ENCODE results near the gene KCTD18. TPM values are rescaled to one million over a fixed set of nuclear protein-coding genes. Genes with fewer than 3 reads are reported as not detected.
A peak's percentile ranks its signal among the peaks of the same experiment; 100 is the strongest.

KCTD18 gene
- total RNA-seq, 1 experiment from 2014 or later = 19.6 TPM

GRCh38 chr2:200454927-200455801, 54.7 kb downstream of the KCTD18 start:
- intact Hi-C loops (cut with micrococcal nuclease; ENCODE audit: unreplicated experiment) = no loop called here
- no peaks in the 10 kb centered on the region for H3K9me3 ChIP-seq (ENCODE audit: insufficient read depth, low read depth)
- H3K9me2 ChIP-seq (ENCODE audit: insufficient read depth) = no peaks in the 10 kb centered on the region
- H4K20me1 ChIP-seq (ENCODE audit: insufficient read depth) = no peaks in the 10 kb centered on the region
- 0 out of 2 replicates have a peak, but pooled peaks cover 7% of the 10 kb centered on the region for H3K4me1 ChIP-seq (replicated peaks; ENCODE audit: insufficient read depth)
- peak; percentile 29 to 48 for DNase-seq
- no peak overlapping the region for H3K4me3 ChIP-seq
- POLR2A ChIA-PET (ENCODE audit: unreplicated experiment) = no interaction called here
- no peak overlapping the region for H3K27ac ChIP-seq
- BruUV-seq (replicated peaks) = no TSS peak
- H3F3A ChIP-seq (ENCODE audit: insufficient read depth, low read depth) = no peaks in the 10 kb centered on the region; the same call in 1 of the 2 replicates
- H2AFZ ChIP-seq = no peak overlapping the region
- no peaks in the 10 kb centered on the region for H3K79me2 ChIP-seq (ENCODE audit: low read depth)
- CTCF ChIA-PET = no interaction called here
- peaks cover 25% of the 10 kb centered on the region; the same call in 1 of the 2 replicates for H3K36me3 ChIP-seq (ENCODE audit: low read depth)
- no peak for TF ChIP-seq CTCF (conservative IDR thresholded peaks at IDR 0.05)
- no peak for TF ChIP-seq EZH2 (IDR thresholded peaks at IDR 0.05; ENCODE audit: low read depth)
- H3K27me3 ChIP-seq (ENCODE audit: insufficient read depth, low read depth) = no peaks in the 10 kb centered on the region
- H3K4me2 ChIP-seq = no peak overlapping the region

GRCh38 chr2:200453853-200454534, 55.9 kb downstream of the KCTD18 start:
- POLR2A ChIA-PET (ENCODE audit: unreplicated experiment) = interaction anchor here (0.6 kb wide), 1 partner anchor 25 kb away, joined by 4 read pairs; no protein-coding TSS in a partner anchor
- Histone ChIP-seq H3K4me1 (replicated peaks; ENCODE audit: insufficient read depth) (0 out of 2 replicates have a peak, but pooled peaks cover 7% of the 10 kb centered on the region), H3K9me2 (ENCODE audit: insufficient read depth) (no peaks in the 10 kb centered on the region), H3K36me3 (ENCODE audit: low read depth) (peaks cover 25% of the 10 kb centered on the region; the same call in 1 of the 2 replicates), H3K4me3 (no peak overlapping the region), H3K27ac (no peak overlapping the region), H3K9me3 (ENCODE audit: insufficient read depth, low read depth) (no peaks in the 10 kb centered on the region), H2AFZ (no peak overlapping the region), H3K27me3 (ENCODE audit: insufficient read depth, low read depth) (no peaks in the 10 kb centered on the region), H4K20me1 (ENCODE audit: insufficient read depth) (no peaks in the 10 kb centered on the region), H3F3A (ENCODE audit: insufficient read depth, low read depth) (no peaks in the 10 kb centered on the region; the same call in 1 of the 2 replicates), H3K4me2 (no peak overlapping the region), H3K79me2 (ENCODE audit: low read depth) (no peaks in the 10 kb centered on the region)
- intact Hi-C loops (cut with micrococcal nuclease; ENCODE audit: unreplicated experiment) = no loop called here
- TF ChIP-seq EZH2 (IDR thresholded peaks at IDR 0.05; ENCODE audit: low read depth) = no peak
- TF ChIP-seq CTCF (conservative IDR thresholded peaks at IDR 0.05) = no peak
- DNase-seq = no peak
- no TSS peak for BruUV-seq (replicated peaks)
- CTCF ChIA-PET = interaction anchor here (0.6 kb wide), 1 partner anchor 278 kb away, joined by 3 read pairs; no protein-coding TSS in a partner anchor

GRCh38 chr2:200453142-200453852, 56.6 kb downstream of the KCTD18 start:
- ChIA-PET CTCF (no interaction called here), POLR2A (ENCODE audit: unreplicated experiment) (no interaction called here)
- Histone ChIP-seq H2AFZ (no peak overlapping the region), H3K36me3 (ENCODE audit: low read depth) (peaks cover 23% of the 10 kb centered on the region; the same call in 1 of the 2 replicates), H3K27me3 (ENCODE audit: insufficient read depth, low read depth) (no peaks in the 10 kb centered on the region), H3K9me3 (ENCODE audit: insufficient read depth, low read depth) (no peaks in the 10 kb centered on the region), H3K4me2 (no peak overlapping the region), H3K79me2 (ENCODE audit: low read depth) (no peaks in the 10 kb centered on the region), H3K27ac (no peak overlapping the region), H3K4me1 (replicated peaks; ENCODE audit: insufficient read depth) (0 out of 2 replicates have a peak, but pooled peaks cover 7% of the 10 kb centered on the region), H3F3A (ENCODE audit: insufficient read depth, low read depth) (no peaks in the 10 kb centered on the region; the same call in 1 of the 2 replicates), H3K9me2 (ENCODE audit: insufficient read depth) (no peaks in the 10 kb centered on the region), H4K20me1 (ENCODE audit: insufficient read depth) (no peaks in the 10 kb centered on the region), H3K4me3 (no peak overlapping the region)
- TF ChIP-seq CTCF (conservative IDR thresholded peaks at IDR 0.05) (no peak), EZH2 (IDR thresholded peaks at IDR 0.05; ENCODE audit: low read depth) (no peak)
- intact Hi-C loops (cut with micrococcal nuclease; ENCODE audit: unreplicated experiment) = no loop called here
- no peak for DNase-seq
- no TSS peak for BruUV-seq (replicated peaks)
